GM18526 (cell line): ENCODE measurements around the gene RPL31.

Source experiments
- POLR2A ChIP-seq: IDR thresholded peaks from 3 replicates; pipeline ENCODE4 v1.6.1; 2011; ENCODE audit not compliant: insufficient read length; ENCODE audit errors: extremely low read depth

RPL31 gene

GRCh38 chr2:100984892-100985307 is 17.2 kb upstream of the RPL31 start:
- no peak for TF ChIP-seq POLR2A

- no peak for TF ChIP-seq POLR2A
Observed at GRCh38 chr2:100986157-100986556, 15.9 kb upstream of the RPL31 start.

GRCh38 chr2:100987536-100987935 is 14.6 kb upstream of the RPL31 start:
- TF ChIP-seq POLR2A: no peak

DNA sequence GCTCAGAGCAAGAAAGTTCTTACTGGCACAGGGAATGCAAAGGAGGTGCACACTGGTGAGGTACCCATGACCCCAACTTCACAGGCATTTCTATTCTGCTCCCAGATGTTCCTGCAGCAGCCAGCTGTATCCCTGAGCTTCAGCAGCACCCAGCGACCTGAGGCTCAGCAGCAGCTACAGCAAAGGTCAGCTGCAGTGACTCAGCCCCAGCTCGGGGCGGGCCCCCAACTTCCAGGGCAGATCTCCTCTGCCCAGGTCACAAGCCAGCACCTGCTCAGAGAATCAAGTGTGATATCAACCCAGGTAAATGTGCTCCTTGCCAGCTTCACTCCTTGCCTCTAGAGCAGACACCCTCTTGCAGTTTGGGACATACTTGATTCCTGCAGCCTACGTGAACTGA is 14.1 kb upstream of the RPL31 start:
- TF ChIP-seq POLR2A: no peak

DNA sequence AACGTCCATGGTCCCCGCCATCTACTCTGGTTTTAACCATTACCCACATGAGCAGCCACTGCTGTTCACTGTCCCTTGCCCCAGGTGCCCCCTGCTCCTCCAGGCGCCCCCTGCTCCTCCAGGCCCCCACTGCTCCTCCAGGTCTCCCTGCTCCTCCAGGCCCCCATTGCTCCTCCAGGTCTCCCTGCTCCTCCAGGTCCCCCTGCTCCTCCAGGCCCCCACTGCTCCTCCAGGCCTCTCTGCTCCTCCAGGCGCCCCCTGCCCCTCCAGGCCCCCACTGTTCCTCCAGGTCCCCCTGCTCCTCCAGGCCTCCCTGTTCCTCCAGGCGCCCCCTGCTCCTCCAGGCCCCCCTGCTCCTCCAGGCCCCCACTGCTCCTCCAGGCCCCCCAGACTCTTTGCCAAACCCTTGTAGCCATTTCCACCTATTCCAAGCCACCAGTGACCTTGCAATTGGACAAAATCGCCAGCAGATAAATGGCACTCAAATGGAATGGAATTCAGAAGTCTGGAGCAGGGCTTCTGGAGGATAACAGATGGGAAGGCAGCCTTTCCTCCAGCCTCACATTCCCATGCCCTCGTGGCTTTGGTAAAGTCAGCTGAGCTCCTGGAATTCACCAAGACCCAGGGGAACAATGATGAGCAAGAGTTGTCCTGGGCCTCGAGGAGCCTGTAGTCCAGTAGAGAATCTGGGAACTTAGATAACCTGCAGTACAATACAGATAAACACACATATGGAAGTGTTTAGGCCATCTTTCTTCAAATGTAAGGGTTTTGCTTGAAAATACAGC is 13.3 kb upstream of the RPL31 start:
- no peak for TF ChIP-seq POLR2A

DNA sequence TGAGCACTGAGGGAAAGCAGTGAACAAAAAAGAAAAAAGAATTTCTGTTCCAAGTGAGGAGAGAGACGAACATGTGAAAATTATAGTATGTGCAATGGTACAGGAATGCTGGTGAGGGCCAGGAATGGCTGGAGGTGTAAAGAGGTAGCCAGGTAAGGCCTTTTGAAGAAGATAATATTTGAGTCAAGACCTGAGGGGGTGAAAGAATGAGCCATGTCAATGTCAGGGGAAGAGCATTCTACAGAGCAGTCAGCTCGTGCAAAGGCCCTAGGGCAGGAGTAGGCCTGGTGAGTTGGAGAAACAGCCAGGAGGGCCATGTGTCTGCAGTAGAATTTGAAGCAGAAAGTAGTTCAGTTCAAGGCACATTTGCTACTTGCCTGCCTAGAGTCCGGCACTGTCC is 12.4 kb upstream of the RPL31 start:
- no peak for TF ChIP-seq POLR2A

DNA sequence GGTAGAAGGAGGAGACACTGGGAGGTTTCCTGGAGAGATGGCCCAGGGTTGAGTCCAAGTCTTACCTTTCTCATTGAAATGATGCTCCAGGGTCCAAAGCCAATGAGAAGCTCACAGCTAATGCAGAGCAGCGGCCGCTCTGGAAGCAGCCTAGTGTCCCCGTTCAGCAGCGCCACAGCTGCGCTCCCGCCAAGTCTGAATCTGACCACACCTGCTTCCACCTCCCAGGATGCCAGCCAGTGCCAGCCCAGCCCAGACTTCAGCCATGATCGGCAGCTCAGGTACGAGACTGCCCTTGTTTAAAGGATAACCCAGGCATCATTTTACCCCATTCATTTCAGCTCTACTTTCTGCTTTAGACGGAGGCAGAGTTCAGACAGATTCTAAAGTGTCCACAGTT is 11.9 kb upstream of the RPL31 start:
- no peak for TF ChIP-seq POLR2A

DNA sequence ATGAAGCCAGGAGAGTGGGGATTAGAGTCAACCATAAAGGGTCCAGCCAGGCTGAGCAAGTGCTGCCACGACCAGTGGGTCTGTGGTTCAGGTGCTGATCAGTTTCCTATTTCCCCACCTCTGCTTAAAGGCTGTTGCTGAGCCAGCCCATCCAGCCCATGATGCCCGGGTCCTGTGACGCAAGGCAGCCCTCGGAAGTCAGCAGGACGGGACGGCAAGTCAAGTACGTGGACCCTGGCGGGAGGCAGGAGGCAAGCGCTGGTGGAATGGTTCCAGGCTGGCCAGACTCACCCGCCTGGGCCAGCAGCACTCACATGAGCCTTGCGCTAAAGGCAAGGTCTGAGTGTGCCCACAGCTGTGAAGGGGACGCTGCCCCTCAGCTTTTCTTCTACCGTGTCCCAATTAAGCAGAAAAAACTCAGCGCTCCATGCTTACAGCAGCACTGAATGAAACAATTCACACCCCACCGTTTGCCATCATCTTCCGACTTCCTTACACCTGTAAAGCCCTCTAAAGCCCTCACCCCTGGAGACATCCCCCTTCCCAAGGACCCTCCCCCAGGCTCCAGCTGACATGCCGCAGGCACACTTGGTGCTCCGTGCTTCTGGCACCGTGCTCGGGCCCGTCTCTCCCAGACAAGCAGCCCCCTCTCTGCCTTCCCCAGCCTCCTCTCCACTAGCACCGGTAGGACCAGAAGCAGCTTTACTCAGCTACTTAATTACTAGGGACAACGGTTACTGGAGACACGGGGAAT is 11.3 kb upstream of the RPL31 start:
- no peak for TF ChIP-seq POLR2A

DNA sequence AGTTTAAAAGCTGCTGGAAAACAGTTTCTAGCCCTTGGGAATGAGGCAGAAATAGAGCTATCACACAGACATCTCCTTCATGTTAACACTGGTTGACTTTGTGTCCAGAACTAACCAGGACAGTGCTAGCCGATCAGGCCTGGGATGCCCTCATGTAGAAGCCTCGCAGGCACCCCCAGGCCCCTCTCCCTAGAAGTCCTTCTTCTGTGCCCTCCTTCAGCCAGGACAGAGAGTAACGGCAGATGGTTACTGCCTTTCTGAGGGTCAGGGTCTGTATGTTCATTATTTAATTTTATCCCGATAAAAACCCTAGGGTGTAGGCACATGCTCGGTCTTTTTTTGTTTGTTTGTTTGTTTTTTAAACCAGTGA is 10.7 kb upstream of the RPL31 start:
- no peak for TF ChIP-seq POLR2A

DNA sequence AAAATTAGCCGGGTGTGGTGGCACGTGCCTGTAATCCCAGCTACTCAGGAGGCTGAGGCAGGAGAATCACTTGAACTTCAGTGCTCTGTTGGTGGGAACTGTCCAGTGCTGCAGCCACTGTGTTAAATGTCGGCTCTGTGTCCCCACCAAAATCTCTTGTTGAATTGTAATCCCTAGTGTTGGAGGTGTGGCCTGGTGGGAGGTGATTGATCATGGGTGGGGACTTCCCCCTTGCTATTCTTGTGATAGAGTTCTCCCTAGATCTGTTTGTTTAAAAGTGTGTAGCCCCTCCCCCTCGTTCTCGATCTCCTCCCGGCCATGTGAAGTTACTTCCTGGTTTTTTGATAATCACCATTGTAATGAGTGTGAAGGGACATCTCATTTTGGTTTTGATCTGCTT is 9.8 kb upstream of the RPL31 start:
- no peak for TF ChIP-seq POLR2A

GRCh38 chr2:100993294-100993693 is 8.8 kb upstream of the RPL31 start:
- no peak for TF ChIP-seq POLR2A

DNA sequence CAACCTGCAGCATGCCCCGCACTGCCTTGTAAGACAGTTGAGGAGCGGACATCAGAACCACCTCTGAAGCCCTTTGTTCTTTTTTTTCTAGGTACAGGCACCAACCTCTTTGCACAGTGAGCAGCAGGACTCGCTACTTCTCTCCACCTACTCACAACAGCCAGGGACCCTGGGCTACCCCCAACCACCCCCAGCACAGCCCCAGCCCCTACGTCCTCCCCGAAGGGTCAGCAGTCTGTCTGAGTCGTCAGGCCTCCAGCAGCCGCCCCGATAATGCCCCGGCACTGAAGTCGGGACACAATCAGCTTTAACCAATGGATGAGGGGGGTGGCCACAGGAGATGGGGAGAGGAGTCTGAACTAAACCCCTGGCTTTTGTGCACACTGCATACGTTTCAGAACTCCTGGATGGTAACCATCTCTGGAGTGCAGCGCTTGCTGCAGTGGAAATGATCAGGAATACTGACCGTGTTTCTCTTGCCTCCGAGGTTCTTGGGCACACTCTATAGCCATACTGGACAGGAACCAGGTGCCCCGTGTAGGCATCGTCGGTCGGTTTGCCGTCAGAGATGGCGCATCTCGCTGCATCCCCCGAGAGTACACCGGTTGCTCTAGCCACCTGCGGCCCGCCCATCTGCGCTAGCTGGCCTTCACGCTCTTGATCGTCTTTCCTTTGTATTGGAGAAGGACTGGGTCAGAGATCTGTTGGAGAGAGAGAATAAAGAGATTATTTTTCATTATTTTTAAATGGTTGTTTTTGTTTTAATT is 6.6 kb upstream of the RPL31 start:
- no peak for TF ChIP-seq POLR2A

GRCh38 chr2:100997509-100998234 is 4.4 kb upstream of the RPL31 start:
- no peak for TF ChIP-seq POLR2A

DNA sequence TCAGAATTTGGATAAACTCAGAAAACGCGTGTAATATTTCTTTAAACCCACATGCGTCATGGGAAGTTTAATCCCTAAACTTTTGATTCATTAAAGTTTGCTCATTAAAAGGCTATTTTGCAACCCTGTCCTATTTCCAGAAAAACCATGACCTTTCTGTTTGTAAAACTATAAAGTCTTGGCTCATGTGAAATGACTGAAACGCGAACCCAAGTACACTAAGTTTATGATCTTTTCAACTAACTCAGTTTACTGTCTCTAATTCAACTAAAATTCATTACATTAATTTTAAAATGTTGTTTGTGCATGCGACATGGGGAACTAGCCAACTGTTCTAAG is 3.9 kb upstream of the RPL31 start:
- no peak for TF ChIP-seq POLR2A

GRCh38 chr2:100999995-101000394 is 2.1 kb upstream of the RPL31 start:
- no peak for TF ChIP-seq POLR2A

GRCh38 chr2:101002562-101003277 is 631 bp downstream of the RPL31 start:
- TF ChIP-seq POLR2A: no peak
